ENCODE results near the gene PLCB1. TPM values are rescaled to one million over a fixed set of nuclear protein-coding genes. Genes with fewer than 3 reads are reported as not detected.

PLCB1 gene
- total RNA-seq, 1 experiment from 2014 or later, result 11.3 TPM

DNA sequence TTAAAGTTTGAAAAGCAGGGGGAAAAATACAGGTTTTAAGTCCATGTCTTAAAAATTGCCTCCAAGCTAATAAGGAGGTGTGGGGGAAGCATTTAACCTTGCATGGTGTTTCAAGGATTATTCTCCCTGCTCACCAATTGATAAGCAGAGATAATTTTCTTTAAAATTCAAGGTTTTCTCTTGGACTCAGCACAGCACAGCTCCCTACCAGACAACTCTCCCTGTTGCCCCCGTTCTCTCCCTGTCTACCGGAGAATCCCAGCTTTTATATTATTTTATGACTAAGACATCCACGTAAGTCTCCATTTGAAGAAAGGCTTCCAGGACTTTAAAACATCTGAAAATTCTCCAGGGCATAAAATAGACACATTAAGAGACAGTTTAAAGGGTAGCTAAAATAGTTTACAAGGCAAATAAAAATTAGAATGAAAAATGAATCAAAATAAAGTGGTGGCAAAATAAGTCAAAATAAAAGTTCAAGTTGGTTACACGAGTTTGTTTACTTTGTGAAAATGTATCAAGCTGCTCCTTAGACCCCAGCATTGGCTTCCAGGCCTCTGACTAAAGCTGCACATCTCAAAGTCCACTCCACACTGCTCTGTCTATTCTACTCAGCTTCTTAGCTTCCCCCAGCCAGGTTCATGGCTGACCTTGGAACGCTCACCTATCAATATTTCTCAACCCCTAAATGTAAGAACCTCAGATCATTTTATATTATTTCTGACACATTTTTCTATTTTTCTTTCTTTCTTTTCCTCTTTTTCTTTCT, 748.2 kb downstream of the PLCB1 start:
- Mint-ChIP-seq H3K4me1 (no peaks in the 10 kb centered on the region), H3K27me3 (ENCODE audit: low read depth) (no peaks in the 10 kb centered on the region), H3K4me3 (no peak overlapping the region), H3K27ac (0 out of 2 replicates have a peak overlapping the region, but pooled peaks have one; percentile 16), H3K9me3 (no peaks in the 10 kb centered on the region), H3K36me3 (no peaks in the 10 kb centered on the region)
- TF ChIP-seq, protein P1, sequence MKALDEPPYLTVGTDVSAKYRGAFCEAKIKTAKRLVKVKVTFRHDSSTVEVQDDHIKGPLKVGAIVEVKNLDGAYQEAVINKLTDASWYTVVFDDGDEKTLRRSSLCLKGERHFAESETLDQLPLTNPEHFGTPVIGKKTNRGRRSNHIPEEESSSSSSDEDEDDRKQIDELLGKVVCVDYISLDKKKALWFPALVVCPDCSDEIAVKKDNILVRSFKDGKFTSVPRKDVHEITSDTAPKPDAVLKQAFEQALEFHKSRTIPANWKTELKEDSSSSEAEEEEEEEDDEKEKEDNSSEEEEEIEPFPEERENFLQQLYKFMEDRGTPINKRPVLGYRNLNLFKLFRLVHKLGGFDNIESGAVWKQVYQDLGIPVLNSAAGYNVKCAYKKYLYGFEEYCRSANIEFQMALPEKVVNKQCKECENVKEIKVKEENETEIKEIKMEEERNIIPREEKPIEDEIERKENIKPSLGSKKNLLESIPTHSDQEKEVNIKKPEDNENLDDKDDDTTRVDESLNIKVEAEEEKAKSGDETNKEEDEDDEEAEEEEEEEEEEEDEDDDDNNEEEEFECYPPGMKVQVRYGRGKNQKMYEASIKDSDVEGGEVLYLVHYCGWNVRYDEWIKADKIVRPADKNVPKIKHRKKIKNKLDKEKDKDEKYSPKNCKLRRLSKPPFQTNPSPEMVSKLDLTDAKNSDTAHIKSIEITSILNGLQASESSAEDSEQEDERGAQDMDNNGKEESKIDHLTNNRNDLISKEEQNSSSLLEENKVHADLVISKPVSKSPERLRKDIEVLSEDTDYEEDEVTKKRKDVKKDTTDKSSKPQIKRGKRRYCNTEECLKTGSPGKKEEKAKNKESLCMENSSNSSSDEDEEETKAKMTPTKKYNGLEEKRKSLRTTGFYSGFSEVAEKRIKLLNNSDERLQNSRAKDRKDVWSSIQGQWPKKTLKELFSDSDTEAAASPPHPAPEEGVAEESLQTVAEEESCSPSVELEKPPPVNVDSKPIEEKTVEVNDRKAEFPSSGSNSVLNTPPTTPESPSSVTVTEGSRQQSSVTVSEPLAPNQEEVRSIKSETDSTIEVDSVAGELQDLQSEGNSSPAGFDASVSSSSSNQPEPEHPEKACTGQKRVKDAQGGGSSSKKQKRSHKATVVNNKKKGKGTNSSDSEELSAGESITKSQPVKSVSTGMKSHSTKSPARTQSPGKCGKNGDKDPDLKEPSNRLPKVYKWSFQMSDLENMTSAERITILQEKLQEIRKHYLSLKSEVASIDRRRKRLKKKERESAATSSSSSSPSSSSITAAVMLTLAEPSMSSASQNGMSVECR (CRISPR knock-in tag; IDR thresholded peaks at IDR 0.05; ENCODE audit: borderline replicate concordance), result no peak
- TF ChIP-seq ESRRA (CRISPR knock-in tag; IDR thresholded peaks at IDR 0.05; ENCODE audit: borderline replicate concordance), result no peak
- TF ChIP-seq, protein P2, sequence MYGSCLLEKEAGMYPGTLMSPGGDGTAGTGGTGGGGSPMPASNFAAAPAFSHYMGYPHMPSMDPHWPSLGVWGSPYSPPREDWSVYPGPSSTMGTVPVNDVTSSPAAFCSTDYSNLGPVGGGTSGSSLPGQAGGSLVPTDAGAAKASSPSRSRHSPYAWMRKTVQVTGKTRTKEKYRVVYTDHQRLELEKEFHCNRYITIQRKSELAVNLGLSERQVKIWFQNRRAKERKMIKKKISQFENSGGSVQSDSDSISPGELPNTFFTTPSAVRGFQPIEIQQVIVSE (CRISPR knock-in tag; IDR thresholded peaks at IDR 0.05; ENCODE audit: borderline replicate concordance), result no peak
- no peak for TF ChIP-seq GTF2I (CRISPR knock-in tag; conservative IDR thresholded peaks at IDR 0.05)
- TF ChIP-seq, protein P3, sequence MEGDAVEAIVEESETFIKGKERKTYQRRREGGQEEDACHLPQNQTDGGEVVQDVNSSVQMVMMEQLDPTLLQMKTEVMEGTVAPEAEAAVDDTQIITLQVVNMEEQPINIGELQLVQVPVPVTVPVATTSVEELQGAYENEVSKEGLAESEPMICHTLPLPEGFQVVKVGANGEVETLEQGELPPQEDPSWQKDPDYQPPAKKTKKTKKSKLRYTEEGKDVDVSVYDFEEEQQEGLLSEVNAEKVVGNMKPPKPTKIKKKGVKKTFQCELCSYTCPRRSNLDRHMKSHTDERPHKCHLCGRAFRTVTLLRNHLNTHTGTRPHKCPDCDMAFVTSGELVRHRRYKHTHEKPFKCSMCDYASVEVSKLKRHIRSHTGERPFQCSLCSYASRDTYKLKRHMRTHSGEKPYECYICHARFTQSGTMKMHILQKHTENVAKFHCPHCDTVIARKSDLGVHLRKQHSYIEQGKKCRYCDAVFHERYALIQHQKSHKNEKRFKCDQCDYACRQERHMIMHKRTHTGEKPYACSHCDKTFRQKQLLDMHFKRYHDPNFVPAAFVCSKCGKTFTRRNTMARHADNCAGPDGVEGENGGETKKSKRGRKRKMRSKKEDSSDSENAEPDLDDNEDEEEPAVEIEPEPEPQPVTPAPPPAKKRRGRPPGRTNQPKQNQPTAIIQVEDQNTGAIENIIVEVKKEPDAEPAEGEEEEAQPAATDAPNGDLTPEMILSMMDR (IDR thresholded peaks at IDR 0.05), result no peak
- TF ChIP-seq FOXK1 (CRISPR knock-in tag; IDR thresholded peaks at IDR 0.05), result no peak
- TF ChIP-seq SMAD4 (CRISPR knock-in tag; IDR thresholded peaks at IDR 0.05), result no peak
- no peak for TF ChIP-seq FOXJ3 (CRISPR knock-in tag; IDR thresholded peaks at IDR 0.05; ENCODE audit: borderline replicate concordance)
- TF ChIP-seq, protein P4, sequence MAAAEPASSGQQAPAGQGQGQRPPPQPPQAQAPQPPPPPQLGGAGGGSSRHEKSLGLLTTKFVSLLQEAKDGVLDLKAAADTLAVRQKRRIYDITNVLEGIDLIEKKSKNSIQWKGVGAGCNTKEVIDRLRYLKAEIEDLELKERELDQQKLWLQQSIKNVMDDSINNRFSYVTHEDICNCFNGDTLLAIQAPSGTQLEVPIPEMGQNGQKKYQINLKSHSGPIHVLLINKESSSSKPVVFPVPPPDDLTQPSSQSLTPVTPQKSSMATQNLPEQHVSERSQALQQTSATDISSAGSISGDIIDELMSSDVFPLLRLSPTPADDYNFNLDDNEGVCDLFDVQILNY (CRISPR knock-in tag; IDR thresholded peaks at IDR 0.05), result no peak
- TF ChIP-seq, protein P5, sequence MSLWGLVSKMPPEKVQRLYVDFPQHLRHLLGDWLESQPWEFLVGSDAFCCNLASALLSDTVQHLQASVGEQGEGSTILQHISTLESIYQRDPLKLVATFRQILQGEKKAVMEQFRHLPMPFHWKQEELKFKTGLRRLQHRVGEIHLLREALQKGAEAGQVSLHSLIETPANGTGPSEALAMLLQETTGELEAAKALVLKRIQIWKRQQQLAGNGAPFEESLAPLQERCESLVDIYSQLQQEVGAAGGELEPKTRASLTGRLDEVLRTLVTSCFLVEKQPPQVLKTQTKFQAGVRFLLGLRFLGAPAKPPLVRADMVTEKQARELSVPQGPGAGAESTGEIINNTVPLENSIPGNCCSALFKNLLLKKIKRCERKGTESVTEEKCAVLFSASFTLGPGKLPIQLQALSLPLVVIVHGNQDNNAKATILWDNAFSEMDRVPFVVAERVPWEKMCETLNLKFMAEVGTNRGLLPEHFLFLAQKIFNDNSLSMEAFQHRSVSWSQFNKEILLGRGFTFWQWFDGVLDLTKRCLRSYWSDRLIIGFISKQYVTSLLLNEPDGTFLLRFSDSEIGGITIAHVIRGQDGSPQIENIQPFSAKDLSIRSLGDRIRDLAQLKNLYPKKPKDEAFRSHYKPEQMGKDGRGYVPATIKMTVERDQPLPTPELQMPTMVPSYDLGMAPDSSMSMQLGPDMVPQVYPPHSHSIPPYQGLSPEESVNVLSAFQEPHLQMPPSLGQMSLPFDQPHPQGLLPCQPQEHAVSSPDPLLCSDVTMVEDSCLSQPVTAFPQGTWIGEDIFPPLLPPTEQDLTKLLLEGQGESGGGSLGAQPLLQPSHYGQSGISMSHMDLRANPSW (CRISPR knock-in tag; conservative IDR thresholded peaks at IDR 0.05; ENCODE audit: low read depth), result no peak
- ChIA-PET POLR2A (no interaction called here), CTCF (no interaction called here)
- no peak for ATAC-seq
- no peak for DNase-seq (ENCODE audit: low spot score)

DNA sequence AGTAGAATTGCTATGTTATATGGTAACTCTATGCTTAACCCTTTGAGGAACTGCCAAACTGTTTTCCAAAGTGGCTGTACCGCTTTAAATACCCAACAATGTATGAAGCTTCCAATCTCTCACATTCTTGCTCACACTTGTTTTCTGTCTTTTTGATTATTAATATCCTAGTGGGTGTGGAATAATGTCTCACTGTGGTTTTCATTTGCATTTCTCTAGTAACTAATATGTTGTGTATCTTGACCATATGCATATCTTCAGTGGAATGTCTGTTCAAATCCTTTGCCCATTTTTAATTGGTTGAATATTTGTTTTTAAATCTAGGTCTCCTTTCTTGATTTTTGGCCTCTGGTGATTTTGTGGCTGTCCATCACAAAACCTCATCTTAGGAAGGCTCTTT, 759.0 kb downstream of the PLCB1 start:
- H3K4me1 Mint-ChIP-seq, result no peaks in the 10 kb centered on the region
- TF ChIP-seq GABPB1 (CRISPR knock-in tag; IDR thresholded peaks at IDR 0.05) (no peak), NFATC4 (CRISPR knock-in tag; IDR thresholded peaks at IDR 0.05) (no peak), IRF2 (CRISPR knock-in tag; IDR thresholded peaks at IDR 0.05; ENCODE audit: borderline replicate concordance, low read depth) (no peak), ZNF219 (CRISPR knock-in tag; IDR thresholded peaks at IDR 0.05; ENCODE audit: borderline replicate concordance) (no peak), SP1 (CRISPR knock-in tag; conservative IDR thresholded peaks at IDR 0.05) (no peak)
- TF ChIP-seq, protein P5 (CRISPR knock-in tag; conservative IDR thresholded peaks at IDR 0.05; ENCODE audit: low read depth), result no peak
- TF ChIP-seq, protein P6, sequence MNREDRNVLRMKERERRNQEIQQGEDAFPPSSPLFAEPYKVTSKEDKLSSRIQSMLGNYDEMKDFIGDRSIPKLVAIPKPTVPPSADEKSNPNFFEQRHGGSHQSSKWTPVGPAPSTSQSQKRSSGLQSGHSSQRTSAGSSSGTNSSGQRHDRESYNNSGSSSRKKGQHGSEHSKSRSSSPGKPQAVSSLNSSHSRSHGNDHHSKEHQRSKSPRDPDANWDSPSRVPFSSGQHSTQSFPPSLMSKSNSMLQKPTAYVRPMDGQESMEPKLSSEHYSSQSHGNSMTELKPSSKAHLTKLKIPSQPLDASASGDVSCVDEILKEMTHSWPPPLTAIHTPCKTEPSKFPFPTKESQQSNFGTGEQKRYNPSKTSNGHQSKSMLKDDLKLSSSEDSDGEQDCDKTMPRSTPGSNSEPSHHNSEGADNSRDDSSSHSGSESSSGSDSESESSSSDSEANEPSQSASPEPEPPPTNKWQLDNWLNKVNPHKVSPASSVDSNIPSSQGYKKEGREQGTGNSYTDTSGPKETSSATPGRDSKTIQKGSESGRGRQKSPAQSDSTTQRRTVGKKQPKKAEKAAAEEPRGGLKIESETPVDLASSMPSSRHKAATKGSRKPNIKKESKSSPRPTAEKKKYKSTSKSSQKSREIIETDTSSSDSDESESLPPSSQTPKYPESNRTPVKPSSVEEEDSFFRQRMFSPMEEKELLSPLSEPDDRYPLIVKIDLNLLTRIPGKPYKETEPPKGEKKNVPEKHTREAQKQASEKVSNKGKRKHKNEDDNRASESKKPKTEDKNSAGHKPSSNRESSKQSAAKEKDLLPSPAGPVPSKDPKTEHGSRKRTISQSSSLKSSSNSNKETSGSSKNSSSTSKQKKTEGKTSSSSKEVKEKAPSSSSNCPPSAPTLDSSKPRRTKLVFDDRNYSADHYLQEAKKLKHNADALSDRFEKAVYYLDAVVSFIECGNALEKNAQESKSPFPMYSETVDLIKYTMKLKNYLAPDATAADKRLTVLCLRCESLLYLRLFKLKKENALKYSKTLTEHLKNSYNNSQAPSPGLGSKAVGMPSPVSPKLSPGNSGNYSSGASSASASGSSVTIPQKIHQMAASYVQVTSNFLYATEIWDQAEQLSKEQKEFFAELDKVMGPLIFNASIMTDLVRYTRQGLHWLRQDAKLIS (CRISPR knock-in tag; IDR thresholded peaks at IDR 0.05; ENCODE audit: borderline replicate concordance), result no peak

More for the DNA sequence above, 759.0 kb downstream of the PLCB1 start:
- Mint-ChIP-seq H3K9me3 (peaks cover 36% of the 10 kb centered on the region), H3K4me3 (no peak overlapping the region), H3K27me3 (ENCODE audit: low read depth) (no peaks in the 10 kb centered on the region), H3K36me3 (peaks cover 22% of the 10 kb centered on the region), H3K27ac (no peak overlapping the region)
- ChIA-PET POLR2A (no interaction called here), CTCF (no interaction called here)
- ATAC-seq (no peak), DNase-seq (ENCODE audit: low spot score) (no peak)

Data from WTC11 (cell line).